IMR-90 (cell line): ENCODE data around the gene HRH4. TPM values are rescaled to one million over a fixed set of nuclear protein-coding genes. Genes with fewer than 3 reads are reported as not detected.

Source experiments
- ATAC-seq: fragments of 200-7000 bp; cut with Tn5 transposase; 2 replicates; pipeline ENCODE4 v1.9.1; 2020; ENCODE audit warnings: low read depth, mild to moderate bottlenecking, moderate library complexity
- BruUV-seq: library from RNA; stranded (reverse); fragments of 400-500 nt; replicated peaks from 2 replicates; lab custom pipeline; 2021; lab: Mats Ljungman, UMichigan
- CTCF ChIA-PET: fragments of 300-600 bp; formaldehyde crosslinking; extraction: SDS; loops from one replicate; lab custom pipeline; 2021; ENCODE audit warnings: antibody characterized with exemption; lab: Yijun Ruan, JAX
- POLR2A ChIA-PET: fragments of 300-600 bp; sonication (Branson Sonifier 250); formaldehyde crosslinking; loops from one replicate; lab custom pipeline; 2022; ENCODE audit warnings: antibody characterized with exemption; ENCODE audit not compliant: unreplicated experiment; lab: Charles Lee
- DNase-seq: peaks from one replicate; pipeline ENCODE4 v3.0.0; 2013
- H2AFZ ChIP-seq: replicated peaks from 2 replicates; pipeline ENCODE3; 2013; ENCODE audit warnings: low read length, mild to moderate bottlenecking; ENCODE audit not compliant: poor library complexity
- H2AK5ac ChIP-seq: 2 replicates; pipeline ENCODE4 v1.6.1; 2013; ENCODE audit warnings: low read depth, low read length, inconsistent platforms
- H2AK9ac ChIP-seq: replicated peaks from 2 replicates; pipeline ENCODE3; 2013; ENCODE audit warnings: mild to moderate bottlenecking, low read depth, low read length, moderate library complexity; ENCODE audit not compliant: poor library complexity
- H2BK120ac ChIP-seq: 2 replicates; pipeline ENCODE4 v1.6.1; 2013; ENCODE audit warnings: low read depth, low read length, inconsistent platforms
- H2BK15ac ChIP-seq: 3 replicates; pipeline ENCODE4 v1.6.1; 2013; ENCODE audit warnings: low read depth, low read length, inconsistent platforms
- H2BK20ac ChIP-seq: 2 replicates; pipeline ENCODE4 v1.6.1; 2013; ENCODE audit warnings: low read depth, mild to moderate bottlenecking, inconsistent platforms, low read length, moderate library complexity
- H2BK5ac ChIP-seq: 2 replicates; pipeline ENCODE4 v1.6.1; 2013; ENCODE audit warnings: mild to moderate bottlenecking, low read depth, low read length, inconsistent platforms; ENCODE audit not compliant: poor library complexity, severe bottlenecking
- H3K14ac ChIP-seq: replicated peaks from 2 replicates; pipeline ENCODE4 v1.6.1; 2013; ENCODE audit warnings: low read depth, low read length, inconsistent platforms
- H3K18ac ChIP-seq: 2 replicates; pipeline ENCODE4 v1.6.1; 2013; ENCODE audit warnings: low read depth, low read length, control low read depth
- H3K23ac ChIP-seq: 2 replicates; pipeline ENCODE4 v1.6.1; 2013; ENCODE audit warnings: low read depth, low read length, inconsistent platforms
- H3K27ac ChIP-seq: 2 replicates; pipeline ENCODE4 v1.5.1; 2013; ENCODE audit warnings: mild to moderate bottlenecking, control low read depth, low read length; ENCODE audit not compliant: insufficient read depth
- H3K27me3 ChIP-seq: 2 replicates; pipeline ENCODE4 v1.6.1; 2013; ENCODE audit warnings: low read length; ENCODE audit not compliant: control insufficient read depth, insufficient read depth
- H3K36me3 ChIP-seq: 2 replicates; pipeline ENCODE4 v1.6.1; 2013; ENCODE audit warnings: low read length, mixed read lengths; ENCODE audit not compliant: control insufficient read depth, insufficient read depth
- H3K4ac ChIP-seq: 2 replicates; pipeline ENCODE4 v1.6.1; 2013; ENCODE audit warnings: low read depth, low read length, inconsistent platforms
- H3K4me1 ChIP-seq: 2 replicates; pipeline ENCODE4 v1.6.1; 2013; ENCODE audit warnings: low read length, mixed read lengths; ENCODE audit not compliant: control insufficient read depth, insufficient read depth
- H3K4me2 ChIP-seq: 2 replicates; pipeline ENCODE4 v1.6.1; 2013; ENCODE audit warnings: low read depth, mild to moderate bottlenecking, control low read depth, low read length, moderate library complexity
- H3K4me3 ChIP-seq: 2 replicates; pipeline ENCODE4 v1.5.1; 2013; ENCODE audit warnings: low read depth, mild to moderate bottlenecking, control low read depth, low read length, moderate library complexity; ENCODE audit not compliant: insufficient read depth
- H3K56ac ChIP-seq: 2 replicates; pipeline ENCODE4 v1.6.1; 2013; ENCODE audit warnings: low read length, inconsistent platforms; ENCODE audit not compliant: insufficient read depth; ENCODE audit errors: extremely low read depth
- H3K79me1 ChIP-seq, 2 experiments: 2 replicates each; pipeline ENCODE4 v1.6.1; 2013; ENCODE audit warnings: low read length in 2 of 2, inconsistent platforms in 1 of 2, low read depth in 1 of 2
- H3K9ac ChIP-seq: 2 replicates; pipeline ENCODE4 v1.6.1; 2013; ENCODE audit warnings: low read depth, low read length, control low read depth
- H3K9me1 ChIP-seq: 2 replicates; pipeline ENCODE4 v1.6.1; 2013; ENCODE audit warnings: low read length, inconsistent platforms; ENCODE audit not compliant: insufficient read depth
- H3K9me3 ChIP-seq: 2 replicates; pipeline ENCODE4 v1.6.1; 2013; ENCODE audit warnings: low read length; ENCODE audit not compliant: control insufficient read depth, insufficient read depth
- H4K20me1 ChIP-seq: 2 replicates; pipeline ENCODE4 v1.6.1; 2013; ENCODE audit warnings: low read length, inconsistent platforms; ENCODE audit not compliant: insufficient read depth
- H4K5ac ChIP-seq: 2 replicates; pipeline ENCODE4 v1.6.1; 2013; ENCODE audit warnings: mild to moderate bottlenecking, low read depth, low read length, control low read depth
- H4K8ac ChIP-seq, 2 experiments: 2 replicates each; pipeline ENCODE4 v1.6.1; 2013; ENCODE audit warnings: low read depth in 2 of 2, low read length in 2 of 2, control low read depth in 1 of 2, inconsistent platforms in 1 of 2
- H4K91ac ChIP-seq: 2 replicates; pipeline ENCODE4 v1.6.1; 2013; ENCODE audit warnings: low read depth, low read length, inconsistent platforms; ENCODE audit not compliant: insufficient read depth
- POLR2A ChIP-seq: IDR thresholded peaks from 2 replicates; pipeline ENCODE4 v1.6.1; 2012; ENCODE audit warnings: mild to moderate bottlenecking, low read depth, low read length
- USF2 ChIP-seq: fragments of 150-350 bp; IDR thresholded peaks from 2 replicates; pipeline ENCODE4 v1.6.1; 2017; ENCODE audit warnings: mild to moderate bottlenecking, antibody characterized with exemption, low read length, low read depth
- WGBS, 2 experiments: methylation state at CpG; one replicate each; pipeline versions ENCODE4 v1.1.5 to v1.1.7; 2013; ENCODE audit warnings: missing lambda C conversion rate in 2 of 2; ENCODE audit not compliant: insufficient read length in 1 of 2; ENCODE audit errors: extremely low coverage in 2 of 2; 5-methylcytosine and 5-hydroxymethylcytosine counted together
- dilution Hi-C: fragments of 300-500 bp; cut with HindIII; formaldehyde crosslinking; loops from one replicate; pipeline ENCODE4 v1.14.3; 2018; ENCODE audit warnings: low sequenced_read_pairs; ENCODE audit not compliant: unreplicated experiment
- in situ Hi-C: fragments of 300-500 bp; cut with MboI; formaldehyde crosslinking; loops from 3 replicates; pipeline ENCODE4 v1.14.3; 2019; ENCODE audit warnings: low sequenced_read_pairs, inconsistent platforms, mixed read lengths
- intact Hi-C: fragments of 100-400 bp; cut with micrococcal nuclease; formaldehyde crosslinking; loops from 2 replicates; pipeline ENCODE4 v1.10.0; 2022
- polyA plus RNA-seq, 3 experiments: library from polyadenylated mRNA; depleted of rRNA; stranded (reverse); fragments of >200 nt; gene quantifications; 2 replicates each; pipeline ENCODE4 v1.2.3, GENCODE V29; 2012; ENCODE audit warnings: low replicate concordance in 1 of 3
- total RNA-seq: library from RNA; depleted of rRNA; stranded (reverse); fragments of >200 nt; gene quantifications from 2 replicates; pipeline ENCODE4 v1.2.3, GENCODE V29; 2012

HRH4 gene
- total and polyA plus RNA-seq, 2 of the 4 experiments (the other 2 are of a cell fraction): not detected

GRCh38 chr18:24443870-24444269, 16.6 kb upstream of the HRH4 start:
- POLR2A ChIA-PET: no interaction called here
- H2BK20ac ChIP-seq: no peak overlapping the region
- intact Hi-C loops: no loop called here

More at GRCh38 chr18:24443870-24444269, 16.6 kb upstream of the HRH4 start:
- TF ChIP-seq USF2 (no peak), POLR2A (no peak)
- Histone ChIP-seq H2BK5ac (no peak overlapping the region), H3K36me3 (peaks cover 17% of the 10 kb centered on the region), H3K4me1 (no peaks in the 10 kb centered on the region), H4K8ac (no peak overlapping the region), H3K27ac (no peak overlapping the region), H3K79me1 (no peaks in the 10 kb centered on the region), H3K14ac (no peak overlapping the region), H2AK5ac (no peak overlapping the region), H3K27me3 (no peaks in the 10 kb centered on the region), H2BK15ac (no peak overlapping the region), H4K91ac (no peak overlapping the region), H3K4ac (no peak overlapping the region), H3K9me1 (no peaks in the 10 kb centered on the region), H2AFZ (no peak overlapping the region), H3K4me3 (no peak overlapping the region), H2BK120ac (no peak overlapping the region), H3K9me3 (no peaks in the 10 kb centered on the region), H3K18ac (no peak overlapping the region), H3K9ac (no peak overlapping the region), H3K23ac (no peak overlapping the region), H2AK9ac (no peak overlapping the region), H3K4me2 (no peak overlapping the region), H3K56ac (no peak overlapping the region), H4K5ac (no peak overlapping the region), H4K20me1 (no peaks in the 10 kb centered on the region)
- BruUV-seq: no TSS peak
- no CpG with 5 or more reads among the region's 2 CpGs for WGBS, 2 experiments
- DNase-seq (no peak), ATAC-seq (no peak)
- dilution Hi-C loops (no loop called here), in situ Hi-C loops (no loop called here)
- CTCF ChIA-PET: interaction anchor here (0.6 kb wide), 1 partner anchor 82 kb away, joined by 3 read pairs; no protein-coding TSS in a partner anchor
